Activated naive CD4-positive, alpha-beta T cell treated with anti-CD3 and anti-CD28 coated beads, Interleukin-2, amount 10 ng/mL, durations not matched to agents 7 days and 5 days (primary cell): ENCODE data around the gene PPP1R11.

Experiments
- CTCF ChIA-PET: fragments of 350-600 bp; sonication (Branson Sonifier 250); formaldehyde crosslinking; loops from one replicate; lab custom pipeline; 2021; ENCODE audit warnings: antibody characterized with exemption; lab: Charles Lee
- DNase-seq: peaks from one replicate; pipeline ENCODE4 v3.0.0-alpha.2; 2020
- H3K27ac Mint-ChIP-seq: one replicate; pipeline ENCODE4 v1.8.0; 2021; ENCODE audit warnings: mild to moderate bottlenecking, moderate library complexity, mixed read lengths
- H3K27me3 Mint-ChIP-seq: one replicate; pipeline ENCODE4 v1.8.0; 2021; ENCODE audit warnings: mild to moderate bottlenecking, mixed read lengths
- H3K36me3 Mint-ChIP-seq: one replicate; pipeline ENCODE4 v1.8.0; 2021; ENCODE audit warnings: mixed read lengths
- H3K4me1 Mint-ChIP-seq: one replicate; pipeline ENCODE4 v1.8.0; 2021; ENCODE audit warnings: mixed read lengths
- H3K4me3 Mint-ChIP-seq: one replicate; pipeline ENCODE4 v1.8.0; 2021; ENCODE audit warnings: mild to moderate bottlenecking, moderate library complexity, mixed read lengths
- H3K9me3 Mint-ChIP-seq: one replicate; pipeline ENCODE4 v1.8.0; 2021; ENCODE audit warnings: mixed read lengths

Gene PPP1R11

DNA sequence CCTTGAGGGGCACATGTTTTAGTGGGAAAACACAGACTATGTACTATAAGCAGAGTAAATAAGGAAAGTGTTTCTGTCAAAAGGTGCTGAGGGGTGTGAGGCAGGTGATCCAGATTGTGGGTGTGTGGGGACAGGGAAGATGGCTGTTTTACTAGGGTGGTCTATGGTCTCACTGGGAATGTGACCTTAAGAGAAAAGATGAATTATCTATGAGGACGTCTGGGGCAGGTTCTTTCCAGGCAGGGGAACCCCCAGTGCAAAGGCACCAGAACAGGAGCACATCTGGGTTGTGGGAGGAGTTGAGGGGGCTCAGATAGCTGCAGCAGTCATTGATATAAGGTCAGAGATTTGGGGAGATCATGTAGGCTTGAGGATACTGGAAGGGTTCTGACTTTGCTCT is 24.1 kb upstream of the PPP1R11 start:
- peaks cover 9% of the 10 kb centered on the region for H3K4me1 Mint-ChIP-seq
- no peaks in the 10 kb centered on the region for H3K36me3 Mint-ChIP-seq
- no peak overlapping the region for H3K27ac Mint-ChIP-seq
- CTCF ChIA-PET, result no interaction called here
- no peak overlapping the region for H3K4me3 Mint-ChIP-seq
- no peaks in the 10 kb centered on the region for H3K9me3 Mint-ChIP-seq
- no peaks in the 10 kb centered on the region for H3K27me3 Mint-ChIP-seq
- DNase-seq, result no peak

DNA sequence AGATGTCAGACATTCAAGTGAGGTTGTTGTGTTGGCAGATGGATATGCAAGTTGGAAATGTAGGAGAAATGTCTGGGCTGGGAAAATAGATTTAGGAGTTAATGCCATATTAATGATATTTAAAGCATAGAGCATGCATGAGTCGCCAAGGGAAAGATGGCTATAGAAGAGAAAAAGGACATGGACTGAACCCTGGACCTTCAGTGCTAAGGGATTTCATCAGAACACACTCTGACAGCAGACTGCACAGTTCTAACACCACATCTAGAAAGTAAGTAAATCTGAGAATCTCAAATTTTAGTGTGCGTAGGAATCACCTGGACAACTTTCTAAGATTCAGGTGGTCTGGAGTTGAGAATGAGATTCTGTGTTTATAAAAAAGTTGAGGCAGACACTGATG is 23.3 kb upstream of the PPP1R11 start:
- CTCF ChIA-PET, result interaction anchor here (0.8 kb wide), 1 partner anchor 17 kb away, joined by 3 read pairs; the partner anchor contains the start of gene POLR1H
- no peak for DNase-seq
- Mint-ChIP-seq H3K4me3 (no peak overlapping the region), H3K36me3 (no peaks in the 10 kb centered on the region), H3K27me3 (no peaks in the 10 kb centered on the region), H3K9me3 (no peaks in the 10 kb centered on the region), H3K4me1 (peaks cover 9% of the 10 kb centered on the region), H3K27ac (no peak overlapping the region)

DNA sequence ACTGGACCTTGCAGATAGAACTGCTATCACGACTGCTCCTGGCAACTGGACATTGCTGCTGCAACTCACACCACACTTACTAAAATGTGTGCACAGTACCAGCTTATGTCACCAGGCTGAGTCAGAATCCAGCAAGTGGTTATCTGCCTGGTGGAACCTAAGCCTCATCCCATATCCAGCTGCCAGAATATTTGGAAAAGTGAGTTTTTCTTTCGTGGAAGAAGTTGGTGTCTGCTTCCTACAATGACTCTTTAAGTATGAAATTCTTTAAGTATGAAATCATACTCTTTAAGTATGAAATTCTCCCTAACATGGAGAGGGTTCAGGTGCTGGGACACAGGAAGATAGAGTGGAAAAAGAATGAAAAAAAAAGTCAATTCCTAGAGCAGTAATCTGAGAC is 22.4 kb upstream of the PPP1R11 start:
- CTCF ChIA-PET, result interaction anchor here (0.8 kb wide), 1 partner anchor 16 kb away, joined by 3 read pairs; the partner anchor contains the start of gene POLR1H
- H3K9me3 Mint-ChIP-seq, result no peaks in the 10 kb centered on the region
- H3K27me3 Mint-ChIP-seq, result no peaks in the 10 kb centered on the region
- DNase-seq, result no peak
- peaks cover 9% of the 10 kb centered on the region for H3K4me1 Mint-ChIP-seq
- H3K27ac Mint-ChIP-seq, result no peak overlapping the region
- H3K4me3 Mint-ChIP-seq, result no peak overlapping the region
- no peaks in the 10 kb centered on the region for H3K36me3 Mint-ChIP-seq

DNA sequence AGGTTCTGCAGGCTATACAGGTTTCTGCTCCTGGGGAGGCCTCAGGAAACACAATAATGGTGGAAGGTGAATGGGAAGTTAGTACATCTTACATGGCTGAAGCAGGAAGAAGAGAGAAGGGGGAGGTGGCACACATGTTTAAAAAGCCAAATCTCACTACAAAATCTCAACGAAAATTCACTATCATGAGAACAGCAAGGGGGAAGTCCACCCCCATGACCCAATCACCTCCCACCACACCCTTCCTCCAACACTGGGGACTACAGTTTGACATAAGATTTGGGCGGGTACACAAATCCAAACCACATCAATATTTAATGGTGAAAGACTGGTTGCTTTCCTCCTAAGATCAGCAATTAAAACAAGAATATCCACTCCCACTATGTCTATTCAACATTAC is 19.8 kb upstream of the PPP1R11 start:
- CTCF ChIA-PET, result no interaction called here

DNA sequence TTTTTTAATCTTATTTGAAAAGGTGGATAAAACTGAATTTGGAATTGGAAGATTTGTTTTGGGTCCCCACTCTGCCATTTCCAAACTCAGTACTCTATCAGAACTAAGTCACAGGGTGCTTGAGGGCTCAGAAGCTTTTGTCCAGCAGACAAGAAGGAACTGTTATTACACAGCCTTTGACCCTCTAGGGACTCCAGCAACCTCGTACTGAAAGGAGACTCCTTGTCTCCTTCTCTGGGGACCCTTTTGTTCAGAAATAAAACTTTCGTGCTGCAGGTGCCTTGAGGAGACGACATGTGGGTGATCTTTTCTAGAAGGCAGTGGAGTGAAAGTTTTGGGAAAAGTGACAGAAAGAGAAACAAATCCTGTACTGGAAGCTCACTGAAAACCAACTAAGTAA is 13.3 kb upstream of the PPP1R11 start:
- Mint-ChIP-seq H3K4me3 (no peak overlapping the region), H3K27me3 (no peaks in the 10 kb centered on the region), H3K36me3 (peaks cover 20% of the 10 kb centered on the region), H3K27ac (no peak overlapping the region), H3K9me3 (no peaks in the 10 kb centered on the region), H3K4me1 (no peaks in the 10 kb centered on the region)
- no peak for DNase-seq
- CTCF ChIA-PET, result no interaction called here

More for the DNA sequence above, 19.8 kb upstream of the PPP1R11 start:
- peaks cover under 1% of the 10 kb centered on the region for H3K36me3 Mint-ChIP-seq
- H3K27ac Mint-ChIP-seq, result no peak overlapping the region
- no peaks in the 10 kb centered on the region for H3K27me3 Mint-ChIP-seq
- no peak for DNase-seq
- H3K4me1 Mint-ChIP-seq, result peaks cover 9% of the 10 kb centered on the region
- H3K9me3 Mint-ChIP-seq, result no peaks in the 10 kb centered on the region
- no peak overlapping the region for H3K4me3 Mint-ChIP-seq

DNA sequence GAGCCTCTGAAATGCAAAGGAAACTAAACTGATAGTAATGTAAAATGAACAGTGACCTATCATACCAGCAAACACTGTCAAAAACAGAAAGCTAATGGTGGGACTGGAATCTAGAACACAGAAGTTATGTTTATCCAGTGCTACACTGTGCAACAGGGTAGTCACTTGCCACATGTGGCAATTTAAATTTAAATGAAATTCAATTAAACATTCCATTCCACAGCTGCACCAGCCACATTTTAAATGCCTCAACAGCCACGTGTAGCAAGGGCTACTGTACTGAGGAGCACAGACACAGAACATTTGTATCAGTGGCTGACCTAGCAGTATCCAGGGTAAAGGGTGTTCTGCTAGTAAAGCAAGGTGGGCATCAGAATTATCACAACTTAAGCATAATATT is 11.5 kb upstream of the PPP1R11 start:
- no peak for DNase-seq
- Mint-ChIP-seq H3K4me1 (peaks cover 13% of the 10 kb centered on the region), H3K27me3 (no peaks in the 10 kb centered on the region), H3K36me3 (peaks cover 20% of the 10 kb centered on the region), H3K9me3 (no peaks in the 10 kb centered on the region), H3K27ac (no peak overlapping the region), H3K4me3 (no peak overlapping the region)
- CTCF ChIA-PET, result no interaction called here

DNA sequence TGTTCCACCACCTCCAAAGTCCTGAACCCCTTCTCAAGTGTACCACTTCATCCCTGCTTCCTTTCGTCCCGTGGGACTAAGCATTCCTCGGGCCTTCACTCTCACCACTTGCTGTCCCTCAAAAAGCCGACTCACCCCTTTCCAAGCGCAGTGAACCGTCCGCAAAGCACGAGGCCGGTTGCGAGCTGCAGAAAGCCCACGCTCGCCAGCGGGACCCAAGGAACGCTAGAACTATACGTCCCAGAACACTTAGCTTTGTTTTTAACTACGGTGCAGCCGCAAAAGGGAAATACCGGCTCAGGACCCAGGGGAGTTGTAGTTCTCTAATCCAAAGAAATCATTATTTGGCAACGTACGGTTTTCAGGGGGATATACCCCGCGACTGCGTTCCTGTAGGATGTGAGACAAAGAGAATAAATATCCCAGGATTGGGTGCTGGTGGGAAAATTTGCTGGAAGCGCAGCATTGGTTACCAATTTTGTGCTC is 6.3 kb upstream of the PPP1R11 start:
- DNase-seq, result peak; percentile 42
- CTCF ChIA-PET, result interaction anchor here (0.6 to 1.8 kb wide), 6 partner anchors 9 to 70 kb away, joined by 3 to 5 read pairs (median 4); no protein-coding TSS in a partner anchor

DNA sequence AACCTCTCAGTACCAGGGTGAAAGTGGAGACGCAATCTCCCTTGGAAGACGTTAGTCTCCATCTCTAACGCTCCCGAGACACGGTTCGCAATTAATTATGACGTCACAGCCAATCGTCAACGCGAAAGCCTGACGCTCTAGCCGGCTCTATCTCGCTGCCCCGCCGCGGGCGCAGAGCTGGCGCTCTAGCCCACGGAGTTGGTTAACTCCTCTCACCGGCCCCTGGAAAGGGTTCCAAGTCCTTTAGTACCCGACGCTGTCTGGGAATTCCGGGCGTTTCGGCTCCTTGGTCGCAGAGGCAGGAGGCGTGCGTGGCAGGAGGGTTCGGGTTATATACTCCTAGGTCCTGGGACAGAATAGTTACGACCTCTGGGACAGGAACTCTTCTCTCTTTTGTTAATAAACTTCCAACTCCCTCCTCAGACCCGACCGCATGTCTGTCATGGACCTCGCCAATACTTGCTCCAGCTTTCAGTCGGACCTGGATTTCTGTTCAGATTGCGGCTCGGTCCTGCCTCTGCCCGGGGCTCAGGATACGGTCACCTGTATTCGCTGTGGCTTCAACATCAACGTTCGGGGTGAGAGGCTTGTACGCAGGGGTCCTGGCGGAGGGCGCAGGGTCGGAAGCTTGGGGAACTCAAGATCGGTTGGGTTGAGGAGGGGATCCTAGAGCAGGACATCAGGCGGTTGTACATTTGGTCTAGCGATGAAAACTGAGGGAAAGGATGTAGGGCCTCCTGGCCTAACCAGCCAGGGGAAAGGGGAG is 5.7 kb upstream of the PPP1R11 start, which contains the start of gene POLR1H:
TSS of gene POLR1H (plus strand) at position 174 of the 766 bp plus-strand sequence. CDS start at position 434, 260 bp downstream.
- CTCF ChIA-PET, result interaction anchor here (0.8 to 1.8 kb wide), 3 partner anchors 17 to 42 kb away, joined by 3 to 4 read pairs (median 4); no protein-coding TSS in a partner anchor
- no peaks in the 10 kb centered on the region for H3K9me3 Mint-ChIP-seq
- H3K27me3 Mint-ChIP-seq, result no peaks in the 10 kb centered on the region
- DNase-seq, result peak; percentile 93
- H3K4me1 Mint-ChIP-seq, result peaks cover 47% of the 10 kb centered on the region
- H3K27ac Mint-ChIP-seq, result peak within 1 kb of the TSS; percentile 96
- H3K36me3 Mint-ChIP-seq, result peaks cover 35% of the 10 kb centered on the region
- peak within 1 kb of the TSS; percentile 93 for H3K4me3 Mint-ChIP-seq

More for the DNA sequence above, 6.3 kb upstream of the PPP1R11 start:
- Mint-ChIP-seq H3K4me1 (peaks cover 41% of the 10 kb centered on the region), H3K27me3 (no peaks in the 10 kb centered on the region), H3K36me3 (peaks cover 36% of the 10 kb centered on the region), H3K27ac (peak overlapping the region; percentile 96), H3K9me3 (no peaks in the 10 kb centered on the region), H3K4me3 (peak overlapping the region; percentile 93)

DNA sequence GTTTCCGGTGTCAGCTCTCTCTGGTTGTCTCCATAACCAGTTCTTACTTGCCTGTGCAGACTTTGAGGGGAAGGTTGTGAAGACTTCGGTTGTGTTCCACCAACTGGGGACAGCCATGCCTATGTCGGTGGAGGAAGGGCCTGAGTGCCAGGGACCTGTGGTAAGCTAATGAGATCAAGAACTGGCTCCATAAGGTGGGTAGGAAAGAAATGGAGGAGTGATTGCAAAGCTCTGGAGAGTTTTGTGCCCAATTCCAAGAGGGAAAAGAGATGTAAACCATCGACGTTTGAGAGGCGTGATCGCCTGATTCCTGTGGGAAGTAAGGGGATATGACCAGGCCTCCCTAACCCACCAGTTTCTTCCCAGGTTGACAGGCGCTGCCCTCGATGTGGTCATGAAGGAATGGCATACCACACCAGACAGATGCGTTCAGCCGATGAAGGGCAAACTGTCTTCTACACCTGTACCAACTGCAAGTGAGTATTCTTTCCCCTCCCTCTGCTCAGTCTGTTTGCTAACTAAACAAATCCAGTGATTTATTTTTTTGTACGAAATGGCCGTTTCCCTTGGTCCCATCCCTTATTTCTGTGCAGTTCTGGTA is 5.0 kb upstream of the PPP1R11 start:
- peak; percentile 65 for DNase-seq
- Mint-ChIP-seq H3K4me1 (peaks cover 52% of the 10 kb centered on the region), H3K27ac (peak overlapping the region; percentile 96), H3K9me3 (no peaks in the 10 kb centered on the region), H3K27me3 (no peaks in the 10 kb centered on the region), H3K4me3 (peak overlapping the region; percentile 93), H3K36me3 (peaks cover 36% of the 10 kb centered on the region)
- CTCF ChIA-PET, result interaction anchor here (1.8 kb wide), 1 partner anchor 40 kb away, joined by 4 read pairs; no protein-coding TSS in a partner anchor

DNA sequence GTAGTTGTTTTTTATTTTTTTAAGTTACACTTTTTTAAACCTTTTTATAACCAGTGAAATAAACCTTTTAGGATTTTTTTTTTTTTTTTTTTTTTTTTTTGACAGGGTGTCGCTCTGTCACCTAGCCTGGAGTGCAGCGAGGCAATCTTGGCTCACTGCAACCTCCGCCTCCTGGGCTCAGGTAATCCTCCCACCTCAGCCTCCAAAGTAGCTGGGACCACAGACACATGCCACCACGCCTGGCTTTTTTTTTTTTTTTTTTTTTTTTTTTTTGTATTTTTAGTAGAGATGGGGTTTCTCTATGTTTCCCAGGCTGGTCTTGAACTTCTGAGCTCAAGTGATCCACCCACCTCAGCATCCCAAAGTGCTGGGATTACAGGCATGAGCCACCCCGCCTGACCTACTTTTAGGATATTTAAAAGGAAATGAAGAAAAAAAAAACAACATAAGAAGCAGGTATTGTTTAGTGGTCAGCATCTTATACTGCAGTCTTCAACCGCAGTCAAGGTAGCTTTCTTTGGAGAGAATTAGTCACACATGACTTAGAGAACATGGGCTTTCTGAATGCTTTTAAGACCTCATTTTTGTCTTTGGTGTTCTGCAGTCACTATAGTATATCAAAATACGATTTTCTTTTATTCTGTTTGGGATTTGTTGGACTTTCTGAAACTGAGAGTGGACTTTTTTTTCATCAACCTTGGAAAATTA is 4.4 kb upstream of the PPP1R11 start:
- H3K27me3 Mint-ChIP-seq, result no peaks in the 10 kb centered on the region
- peak overlapping the region; percentile 96 for H3K27ac Mint-ChIP-seq
- CTCF ChIA-PET, result interaction anchor here (1.8 kb wide), 1 partner anchor 39 kb away, joined by 4 read pairs; no protein-coding TSS in a partner anchor
- H3K4me1 Mint-ChIP-seq, result peaks cover 56% of the 10 kb centered on the region
- H3K9me3 Mint-ChIP-seq, result no peaks in the 10 kb centered on the region
- peak overlapping the region; percentile 93 for H3K4me3 Mint-ChIP-seq
- DNase-seq, result no peak
- peaks cover 33% of the 10 kb centered on the region for H3K36me3 Mint-ChIP-seq

DNA sequence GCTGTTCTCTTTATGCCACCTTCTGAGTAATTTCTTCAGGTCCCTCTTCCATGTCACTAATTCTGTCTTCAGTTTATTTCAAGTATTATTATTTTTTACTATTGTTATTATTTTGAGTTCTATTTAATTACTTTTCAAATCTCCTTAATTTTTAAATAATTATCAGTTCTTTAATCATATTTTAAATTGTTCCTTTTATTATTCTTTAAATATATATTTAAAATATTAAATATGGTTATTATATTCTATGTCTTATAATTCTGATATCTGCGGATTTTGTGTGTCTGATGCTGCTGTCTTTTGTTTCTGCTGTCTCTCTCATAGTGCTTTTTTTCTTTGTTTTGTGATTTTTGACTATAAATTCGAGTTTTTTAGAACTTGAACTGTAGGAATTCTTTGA is 3.7 kb upstream of the PPP1R11 start:
- H3K27ac Mint-ChIP-seq, result peak overlapping the region; percentile 77
- H3K9me3 Mint-ChIP-seq, result no peaks in the 10 kb centered on the region
- peaks cover 37% of the 10 kb centered on the region for H3K36me3 Mint-ChIP-seq
- H3K27me3 Mint-ChIP-seq, result no peaks in the 10 kb centered on the region
- peak overlapping the region; percentile 39 for H3K4me3 Mint-ChIP-seq
- DNase-seq, result no peak
- CTCF ChIA-PET, result no interaction called here
- H3K4me1 Mint-ChIP-seq, result peaks cover 63% of the 10 kb centered on the region

DNA sequence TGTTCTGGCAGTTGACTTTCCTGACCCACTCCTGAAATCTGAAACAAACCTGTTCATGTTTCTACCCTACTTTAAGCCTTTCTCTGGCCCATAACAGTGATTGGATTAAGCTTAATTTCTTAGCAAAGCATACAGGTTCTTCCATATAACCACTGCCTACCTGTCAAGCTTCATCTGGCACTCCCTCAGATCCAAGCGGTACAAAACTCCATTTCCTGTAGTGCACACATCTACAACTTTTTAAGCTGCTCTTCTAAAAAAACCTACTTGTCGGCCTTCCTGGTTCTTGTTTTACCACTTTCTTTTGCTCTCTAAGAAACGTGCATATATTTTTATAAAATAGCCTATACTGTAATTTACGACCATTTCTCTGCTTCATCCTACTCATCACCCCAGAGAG is 916 bp upstream of the PPP1R11 start:
- Mint-ChIP-seq H3K36me3 (peaks cover 56% of the 10 kb centered on the region), H3K4me3 (peak overlapping the region; percentile 92), H3K9me3 (no peaks in the 10 kb centered on the region), H3K27ac (peak overlapping the region; percentile 97), H3K27me3 (peaks cover 9% of the 10 kb centered on the region), H3K4me1 (peaks cover 61% of the 10 kb centered on the region)
- CTCF ChIA-PET, result interaction anchor here (1.0 to 1.8 kb wide), 4 partner anchors 10 to 412 kb away, joined by 3 to 5 read pairs (median 4); no protein-coding TSS in a partner anchor
- no peak for DNase-seq

DNA sequence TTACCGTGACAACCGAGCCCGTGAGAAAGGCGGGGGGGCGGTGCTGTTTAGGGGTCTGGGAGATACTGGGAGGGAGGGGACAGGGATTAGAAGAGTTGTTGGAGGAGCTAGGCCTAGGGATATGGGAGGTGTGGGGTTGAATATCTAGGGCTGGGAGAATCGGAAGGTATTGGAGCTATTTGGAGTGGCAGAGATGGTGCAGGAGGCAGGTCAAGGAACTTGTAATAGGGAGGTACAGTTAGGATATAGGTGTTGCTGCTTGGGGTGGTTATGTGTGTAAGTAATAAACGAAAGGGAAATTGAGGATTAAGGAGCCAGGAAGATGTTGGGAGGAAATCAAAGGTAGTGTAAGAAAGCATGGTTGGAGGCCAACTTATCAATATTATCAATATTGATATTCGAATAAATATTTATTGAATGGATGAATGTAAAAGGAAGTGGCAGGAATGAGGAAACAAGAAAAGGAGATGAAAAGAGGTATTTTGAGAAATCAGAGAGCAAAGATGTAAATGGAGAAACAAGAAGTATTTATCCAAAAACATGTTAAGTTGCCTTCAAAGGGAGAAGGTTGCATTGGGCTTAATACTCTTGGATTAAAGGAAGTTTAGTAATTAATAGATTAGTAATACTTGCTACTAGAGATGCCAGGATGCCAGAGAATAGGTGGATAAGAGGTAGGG is 602 bp downstream of the PPP1R11 start:
- Mint-ChIP-seq H3K4me3 (peak overlapping the region; percentile 92), H3K27ac (peak overlapping the region; percentile 97), H3K36me3 (peaks cover 59% of the 10 kb centered on the region), H3K9me3 (no peaks in the 10 kb centered on the region), H3K4me1 (peaks cover 61% of the 10 kb centered on the region), H3K27me3 (peaks cover 24% of the 10 kb centered on the region)
- CTCF ChIA-PET, result interaction anchor here (1.7 to 1.8 kb wide), 2 partner anchors 9 to 36 kb away, joined by 4 to 5 read pairs; no protein-coding TSS in a partner anchor
- no peak for DNase-seq
